ENCODE results near the gene NMBR.
"Not testable (repeated sequence)": the region's sequence is repeated elsewhere in the genome, so short reads cannot be mapped to it uniquely, and the experiment has no call there.

Gene NMBR

DNA sequence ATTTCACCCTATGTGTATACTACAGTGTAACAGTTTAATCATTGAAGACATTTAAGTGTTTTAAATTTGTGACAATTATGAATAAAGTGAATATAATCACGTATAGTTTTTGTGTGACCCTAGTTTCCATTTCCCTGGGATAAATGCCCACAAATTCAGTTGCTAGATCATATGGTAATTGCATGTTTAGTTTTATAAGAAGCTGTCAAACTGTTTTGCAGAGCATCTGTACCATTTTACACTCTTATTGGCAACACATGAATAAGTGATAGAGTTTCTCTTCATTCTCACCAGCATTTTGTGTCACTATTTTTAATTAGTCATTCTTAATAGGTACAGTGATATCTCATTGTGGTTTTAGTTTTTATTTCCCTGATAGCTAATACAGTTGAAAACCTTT, 7.4 kb upstream of the NMBR start:
- no peak for DNase-seq

- DNase-seq = no peak
Measured at GRCh38 chr6:142153196-142153595, 6.3 kb upstream of the NMBR start.

- DNase-seq = no peak
Measured at GRCh38 chr6:142152746-142153145, 5.8 kb upstream of the NMBR start.

GRCh38 chr6:142141531-142141930, 5.4 kb downstream of the NMBR start:
- not testable (repeated sequence) for DNase-seq

DNA sequence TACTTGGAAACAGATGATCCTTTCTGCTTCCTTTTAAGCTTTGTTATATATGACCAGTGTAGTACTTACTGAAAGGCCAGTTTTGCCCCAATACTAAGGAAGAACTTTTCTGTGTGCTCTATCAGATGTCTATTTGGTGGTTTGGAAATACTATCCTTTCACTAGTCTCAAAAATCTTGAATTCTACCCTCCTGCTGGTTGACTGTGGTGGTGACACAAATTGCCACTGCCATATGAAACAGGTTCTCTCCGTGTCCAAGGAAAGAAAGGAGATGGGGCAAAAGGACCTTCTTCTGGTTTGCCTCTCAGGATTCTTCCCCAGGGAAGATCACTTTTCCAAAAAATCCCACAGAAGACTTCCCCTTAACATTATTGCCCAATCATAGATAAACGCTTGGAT, 8.0 kb downstream of the NMBR start:
- DNase-seq = no peak

GRCh38 chr6:142132625-142133024, 14.3 kb downstream of the NMBR start, which contains the start of gene GJE1:
Gene GJE1 (plus strand): TSS chr6:142132925. CDS start chr6:142133159, 234 bp downstream.
- DNase-seq = no peak

GRCh38 chr6:142130814-142131213, 16.1 kb downstream of the NMBR start:
- DNase-seq = no peak

GRCh38 chr6:142121342-142121741, 25.6 kb downstream of the NMBR start:
- DNase-seq = no peak

- DNase-seq = no peak
Measured at GRCh38 chr6:142118925-142119324, 28.0 kb downstream of the NMBR start.

DNA sequence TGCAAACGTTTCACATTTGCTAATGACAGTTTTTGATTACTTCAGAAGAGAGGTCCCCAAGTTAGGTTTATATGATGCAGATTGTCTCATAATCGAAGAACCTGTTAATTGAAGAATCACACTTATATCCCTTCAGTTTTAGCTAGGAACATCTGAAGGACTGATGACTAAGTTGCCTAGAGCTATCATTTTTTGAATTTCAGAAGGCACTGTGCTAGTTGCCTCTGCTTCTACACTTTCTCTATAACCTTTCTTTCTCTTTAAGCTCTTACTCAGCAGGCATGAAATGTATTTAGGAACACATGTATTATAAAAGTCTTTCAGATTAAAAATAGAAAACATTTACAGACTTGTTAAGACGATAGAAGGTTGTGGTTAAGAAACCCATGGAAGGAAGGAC, 28.6 kb downstream of the NMBR start:
- DNase-seq = no peak

DNA sequence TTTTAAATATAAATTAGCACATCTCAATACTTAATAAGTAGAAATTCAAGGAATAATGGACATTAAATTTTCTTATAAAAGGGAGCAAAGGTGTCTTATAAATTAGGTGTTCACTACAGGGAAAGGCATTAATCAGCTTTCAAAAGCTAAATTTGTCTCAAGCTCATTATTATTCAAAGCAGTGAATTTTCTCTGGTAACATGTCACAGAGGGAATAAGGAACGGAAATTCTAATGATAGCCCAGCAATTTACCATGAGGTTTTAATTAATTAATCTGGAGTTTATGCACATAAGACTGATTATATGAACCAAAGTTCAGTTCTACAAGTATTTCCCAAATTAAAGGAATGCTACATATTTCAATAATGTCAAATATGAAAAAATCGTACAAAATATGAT, 29.6 kb downstream of the NMBR start:
- DNase-seq = no peak

GRCh38 chr6:142112451-142113061, 34.4 kb downstream of the NMBR start:
- DNase-seq = peak; percentile 63

DNA sequence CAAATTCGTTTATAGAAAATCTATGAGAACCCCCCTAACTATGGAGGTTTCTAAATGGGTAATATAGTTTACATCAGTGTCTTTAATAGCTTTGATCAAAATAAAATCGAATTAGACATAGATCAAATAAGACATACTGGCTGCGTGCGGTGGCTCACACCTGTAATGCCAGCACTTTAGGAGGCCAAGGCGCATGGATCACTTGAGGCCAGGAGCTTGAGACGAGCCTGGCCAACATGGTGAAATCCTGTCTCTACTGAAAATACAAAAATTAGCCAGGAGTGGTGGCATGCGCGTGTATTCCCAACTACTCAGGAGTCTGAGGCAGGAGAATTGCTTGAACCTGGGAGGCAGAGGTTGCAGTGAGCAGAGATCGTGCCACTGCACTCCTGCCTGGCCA, 36.1 kb downstream of the NMBR start:
- DNase-seq = not testable (repeated sequence)

- DNase-seq = not testable (repeated sequence)
Measured at GRCh38 chr6:142104820-142105219, 42.1 kb downstream of the NMBR start.

DNA sequence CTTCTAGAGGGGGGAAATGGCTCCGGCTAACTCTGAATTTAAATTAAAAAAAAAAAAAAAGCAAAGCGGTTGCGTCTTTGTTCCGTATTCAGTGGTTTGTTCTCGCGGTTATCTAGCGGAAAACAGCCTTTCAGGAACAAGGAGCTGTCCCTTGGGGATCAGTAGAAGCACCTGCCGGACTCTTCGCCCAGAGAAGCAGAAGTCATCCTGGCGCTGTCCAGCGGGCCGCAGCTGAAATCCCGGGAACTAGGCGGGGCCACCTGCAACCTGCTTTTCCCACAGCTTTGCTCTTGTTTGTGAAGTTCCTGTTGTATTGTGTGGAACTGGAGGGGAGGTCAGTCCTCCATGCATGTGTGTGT, 58.1 kb downstream of the NMBR start:
- DNase-seq = peak; percentile 35

DNA sequence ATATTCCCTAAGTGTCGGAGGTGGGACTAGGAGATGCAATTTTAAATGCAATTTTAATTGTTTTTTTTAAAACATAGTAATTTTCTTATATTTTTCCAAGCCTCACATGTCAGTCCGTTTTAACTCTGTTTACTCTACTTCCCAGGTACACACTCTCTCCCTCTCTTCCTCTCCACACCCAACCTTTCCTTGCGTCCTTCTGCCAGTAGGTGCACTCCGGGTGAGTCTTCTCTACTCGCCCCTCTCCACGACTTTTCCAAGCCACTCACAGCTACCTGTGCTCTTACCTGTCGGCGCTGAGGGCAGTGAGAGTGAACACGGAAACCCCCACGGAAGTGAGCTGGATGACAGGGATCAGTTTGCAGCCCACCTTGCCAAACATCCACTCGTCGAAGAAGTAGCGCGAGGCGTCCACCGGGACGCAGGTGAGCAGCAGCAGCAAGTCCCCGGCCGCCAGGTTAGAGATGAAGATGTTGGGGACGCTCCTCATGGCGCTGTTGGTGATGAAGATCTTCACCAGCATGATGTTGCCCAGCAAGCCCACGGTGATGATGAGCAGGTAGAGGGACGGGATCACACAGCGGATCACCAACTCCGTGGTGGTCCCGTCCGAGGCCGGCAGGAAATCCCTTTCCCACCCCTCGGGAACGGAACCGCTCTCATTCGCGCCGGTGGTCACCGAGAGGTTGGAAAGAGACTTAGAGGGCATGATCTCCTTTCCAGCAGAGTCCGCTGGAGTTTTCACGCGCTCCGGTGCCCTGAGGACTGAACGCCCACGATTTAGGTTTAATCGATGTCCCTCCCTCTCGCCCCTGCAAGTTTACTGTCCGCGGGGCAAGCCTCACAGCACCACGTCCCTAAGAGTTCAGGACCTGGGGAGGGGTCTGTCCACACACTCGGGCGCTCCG, 58.7 kb downstream of the NMBR start:
- DNase-seq = no peak

DNA sequence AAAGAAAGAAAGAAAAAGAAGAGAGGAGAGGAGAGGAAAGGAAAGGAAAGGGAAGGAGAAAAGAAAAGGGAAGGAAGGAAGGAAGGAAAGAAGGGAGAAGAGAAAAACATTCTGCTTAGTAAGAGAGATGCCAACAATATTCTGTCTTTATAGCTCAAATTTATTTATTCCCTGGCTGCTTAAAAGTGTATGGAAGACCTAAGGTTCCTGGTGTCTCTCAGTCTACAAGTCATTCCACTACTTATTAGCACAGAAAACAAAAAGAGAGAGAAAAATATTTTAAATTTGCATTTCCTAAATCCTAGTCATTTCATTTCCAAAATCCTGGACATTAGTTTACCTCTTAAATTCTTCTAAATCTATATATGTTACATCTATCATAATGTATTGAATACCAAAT, 67.8 kb downstream of the NMBR start:
- DNase-seq = no peak

DNA sequence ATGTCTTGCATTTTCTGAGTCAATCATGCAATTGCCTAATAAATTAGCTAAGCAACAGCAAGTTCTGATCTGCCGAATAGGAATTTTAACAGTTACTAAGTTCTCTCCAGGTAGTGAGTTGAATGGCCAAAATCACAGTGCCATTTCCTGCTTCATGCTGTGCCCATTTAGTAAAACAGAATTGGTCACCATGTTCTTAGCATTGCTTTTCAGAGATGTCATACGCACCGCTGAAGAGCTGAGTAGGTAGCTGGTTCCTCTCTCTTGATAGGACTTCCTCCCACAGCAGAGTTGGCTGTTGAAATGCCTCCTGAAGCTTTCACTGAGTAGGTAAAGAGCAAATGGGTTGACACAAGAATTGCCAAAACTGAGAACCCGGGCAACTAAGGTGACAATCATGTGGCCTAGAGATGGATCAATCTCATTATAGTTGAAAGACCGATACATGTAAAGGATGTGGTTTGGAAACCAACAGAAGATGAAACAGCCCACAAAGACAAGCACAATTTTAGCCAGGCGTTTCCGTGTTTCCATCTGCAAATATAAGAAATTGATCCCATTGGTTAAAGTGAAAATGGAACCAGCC, 71.3 kb downstream of the NMBR start:
- DNase-seq = no peak

- no peak for DNase-seq
Measured at GRCh38 chr6:142074516-142074915, 72.4 kb downstream of the NMBR start.

GRCh38 chr6:142071981-142072380, 74.9 kb downstream of the NMBR start:
- no peak for DNase-seq

DNA sequence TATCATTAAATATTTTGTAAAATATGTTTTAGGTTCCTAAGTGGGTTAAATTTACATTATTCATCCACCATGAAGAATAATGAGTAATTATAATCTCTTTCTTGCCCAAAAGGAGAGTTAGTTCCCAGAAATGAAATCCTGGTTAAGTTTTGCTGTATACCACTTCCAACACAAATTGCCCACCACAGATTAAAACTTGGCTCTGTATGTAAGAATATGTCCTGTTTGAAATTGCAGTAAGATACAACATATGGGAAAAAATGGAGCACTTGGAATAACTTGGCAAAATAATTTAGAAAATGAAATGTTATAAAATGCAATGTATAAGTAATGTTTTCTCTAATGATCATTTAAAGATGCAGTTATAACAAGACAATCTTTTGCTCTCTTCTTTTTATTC, 78.5 kb downstream of the NMBR start:
- no peak for DNase-seq

- DNase-seq = not testable (repeated sequence)
Measured at GRCh38 chr6:142062861-142063260, 84.1 kb downstream of the NMBR start.

GRCh38 chr6:142058551-142059290, 88.2 kb downstream of the NMBR start:
- no peak for DNase-seq

All from left hindlimb (tissue), 1 donor.